Neural cell (in vitro differentiated cells): ENCODE measurements around the gene WDR49.

Source experiments
- EZH2 ChIP-seq: fragments of 200-600, 300-800 bp; shearing (Covaris generic), sonication (generic); IDR thresholded peaks from 2 replicates; pipeline ENCODE4 v1.6.1; 2014; ENCODE audit warnings: antibody characterized with exemption, low read length, borderline replicate concordance, mild to moderate bottlenecking; ENCODE audit not compliant: insufficient read depth, poor library complexity, severe bottlenecking
- POLR2AphosphoS5 ChIP-seq: IDR thresholded peaks from 2 replicates; pipeline ENCODE4 v1.6.1; 2012
- TF ChIP-seq, protein P1 (sequence below): fragments of 450-650 bp; IDR thresholded peaks from 2 replicates; pipeline ENCODE4 v1.5.1; 2014; ENCODE audit warnings: antibody characterized with exemption, mild to moderate bottlenecking, moderate library complexity; ENCODE audit not compliant: poor library complexity, severe bottlenecking

DNA sequence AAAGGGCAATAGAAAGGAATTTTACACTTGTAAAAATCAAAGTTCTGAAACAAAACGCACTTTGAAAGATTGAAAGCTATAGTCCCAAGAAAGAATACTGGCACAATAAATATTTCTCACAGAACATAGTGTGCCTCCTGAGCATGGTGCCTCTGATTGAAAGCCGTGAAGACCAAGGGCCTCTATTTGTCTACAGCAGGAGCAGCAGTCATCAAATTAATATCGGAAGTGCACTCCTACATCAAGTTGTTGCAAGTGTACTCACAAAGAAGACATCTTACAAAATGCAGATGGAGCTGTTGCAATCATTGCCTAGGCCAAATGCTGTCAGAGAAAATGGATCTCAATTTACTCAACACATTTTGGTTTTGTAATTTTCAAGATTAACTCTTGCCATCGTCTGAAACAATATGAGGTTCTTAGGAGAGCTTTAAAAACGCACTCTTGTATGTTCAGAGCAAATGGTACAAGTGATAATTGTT lies 9.2 kb upstream of the WDR49 start:
- TF ChIP-seq, protein P1, sequence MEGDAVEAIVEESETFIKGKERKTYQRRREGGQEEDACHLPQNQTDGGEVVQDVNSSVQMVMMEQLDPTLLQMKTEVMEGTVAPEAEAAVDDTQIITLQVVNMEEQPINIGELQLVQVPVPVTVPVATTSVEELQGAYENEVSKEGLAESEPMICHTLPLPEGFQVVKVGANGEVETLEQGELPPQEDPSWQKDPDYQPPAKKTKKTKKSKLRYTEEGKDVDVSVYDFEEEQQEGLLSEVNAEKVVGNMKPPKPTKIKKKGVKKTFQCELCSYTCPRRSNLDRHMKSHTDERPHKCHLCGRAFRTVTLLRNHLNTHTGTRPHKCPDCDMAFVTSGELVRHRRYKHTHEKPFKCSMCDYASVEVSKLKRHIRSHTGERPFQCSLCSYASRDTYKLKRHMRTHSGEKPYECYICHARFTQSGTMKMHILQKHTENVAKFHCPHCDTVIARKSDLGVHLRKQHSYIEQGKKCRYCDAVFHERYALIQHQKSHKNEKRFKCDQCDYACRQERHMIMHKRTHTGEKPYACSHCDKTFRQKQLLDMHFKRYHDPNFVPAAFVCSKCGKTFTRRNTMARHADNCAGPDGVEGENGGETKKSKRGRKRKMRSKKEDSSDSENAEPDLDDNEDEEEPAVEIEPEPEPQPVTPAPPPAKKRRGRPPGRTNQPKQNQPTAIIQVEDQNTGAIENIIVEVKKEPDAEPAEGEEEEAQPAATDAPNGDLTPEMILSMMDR, result no peak
- no peak for TF ChIP-seq EZH2
- no peak for TF ChIP-seq POLR2AphosphoS5
